Measurements from ENCODE around the gene MAP4K3. TPM values are rescaled to one million over a fixed set of nuclear protein-coding genes. Genes with fewer than 3 reads are reported as not detected.

The MAP4K3 gene
- total RNA-seq, 2 experiments from 2014 or later: 10.9 to 13.1 TPM

- Mint-ChIP-seq H3K27me3 (no peaks in the 10 kb centered on the region), H3K27ac (no peak overlapping the region), H3K4me1 (peaks cover 37% of the 10 kb centered on the region), H3K36me3 (peaks cover 1% of the 10 kb centered on the region), H3K9me3 (ENCODE audit: low read depth) (no peaks in the 10 kb centered on the region), H3K4me3 (peak overlapping the region; percentile 80)
- ATAC-seq (no peak), DNase-seq (no peak)
- CTCF ChIA-PET: interaction anchor here (1.0 kb wide), 1 partner anchor 55 kb away, joined by 3 read pairs; no protein-coding TSS in a partner anchor
Measured at GRCh38 chr2:39435234-39435633, 1.9 kb downstream of the MAP4K3 start.

- no peaks in the 10 kb centered on the region for H3K9me3 Mint-ChIP-seq (ENCODE audit: low read depth)
- no peak overlapping the region for H3K4me3 Mint-ChIP-seq
- CTCF ChIA-PET: interaction anchor here (1.0 kb wide), 1 partner anchor 55 kb away, joined by 3 read pairs; no protein-coding TSS in a partner anchor
- no peak overlapping the region for H3K27ac Mint-ChIP-seq
- H3K27me3 Mint-ChIP-seq: no peaks in the 10 kb centered on the region
- ATAC-seq: no peak
- H3K4me1 Mint-ChIP-seq: peaks cover 30% of the 10 kb centered on the region
- DNase-seq: no peak
- H3K36me3 Mint-ChIP-seq: no peaks in the 10 kb centered on the region
Measured at GRCh38 chr2:39434233-39434897, 2.7 kb downstream of the MAP4K3 start.

GRCh38 chr2:39433586-39434195 lies 3.4 kb downstream of the MAP4K3 start:
- no peaks in the 10 kb centered on the region for H3K9me3 Mint-ChIP-seq (ENCODE audit: low read depth)
- H3K4me1 Mint-ChIP-seq: peaks cover 25% of the 10 kb centered on the region
- no peak overlapping the region for H3K4me3 Mint-ChIP-seq
- no peaks in the 10 kb centered on the region for H3K27me3 Mint-ChIP-seq
- no peak overlapping the region for H3K27ac Mint-ChIP-seq
- DNase-seq (no peak), ATAC-seq (no peak)
- CTCF ChIA-PET: no interaction called here
- H3K36me3 Mint-ChIP-seq: no peaks in the 10 kb centered on the region

GRCh38 chr2:39432701-39433100 lies 4.4 kb downstream of the MAP4K3 start:
- no peaks in the 10 kb centered on the region for H3K9me3 Mint-ChIP-seq (ENCODE audit: low read depth)
- DNase-seq (no peak), ATAC-seq (no peak)
- no peaks in the 10 kb centered on the region for H3K36me3 Mint-ChIP-seq
- H3K27me3 Mint-ChIP-seq: no peaks in the 10 kb centered on the region
- H3K4me3 Mint-ChIP-seq: no peak overlapping the region
- CTCF ChIA-PET: no interaction called here
- H3K27ac Mint-ChIP-seq: no peak overlapping the region
- peaks cover 18% of the 10 kb centered on the region for H3K4me1 Mint-ChIP-seq

- no peak overlapping the region for H3K27ac Mint-ChIP-seq
- no peaks in the 10 kb centered on the region for H3K9me3 Mint-ChIP-seq (ENCODE audit: low read depth)
- H3K4me1 Mint-ChIP-seq: peaks cover 21% of the 10 kb centered on the region
- DNase-seq: no peak
- no peak for ATAC-seq
- no peaks in the 10 kb centered on the region for H3K36me3 Mint-ChIP-seq
- no peak overlapping the region for H3K4me3 Mint-ChIP-seq
- H3K27me3 Mint-ChIP-seq: no peaks in the 10 kb centered on the region
- CTCF ChIA-PET: no interaction called here
Measured at GRCh38 chr2:39431592-39432316, 5.3 kb downstream of the MAP4K3 start.

GRCh38 chr2:39429746-39430145 lies 7.3 kb downstream of the MAP4K3 start:
- Mint-ChIP-seq H3K27ac (no peak overlapping the region), H3K9me3 (ENCODE audit: low read depth) (no peaks in the 10 kb centered on the region), H3K4me1 (peaks cover 11% of the 10 kb centered on the region), H3K4me3 (no peak overlapping the region), H3K36me3 (peaks cover 2% of the 10 kb centered on the region), H3K27me3 (no peaks in the 10 kb centered on the region)
- CTCF ChIA-PET: no interaction called here
- ATAC-seq (no peak), DNase-seq (no peak)

GRCh38 chr2:39424951-39425350 lies 12.1 kb downstream of the MAP4K3 start:
- DNase-seq (no peak), ATAC-seq (no peak)
- no peak overlapping the region for H3K27ac Mint-ChIP-seq
- H3K27me3 Mint-ChIP-seq: no peaks in the 10 kb centered on the region
- H3K36me3 Mint-ChIP-seq: peaks cover 8% of the 10 kb centered on the region
- no peak overlapping the region for H3K4me3 Mint-ChIP-seq
- peaks cover 12% of the 10 kb centered on the region for H3K4me1 Mint-ChIP-seq
- H3K9me3 Mint-ChIP-seq (ENCODE audit: low read depth): peaks cover 2% of the 10 kb centered on the region
- CTCF ChIA-PET: no interaction called here

- no peak overlapping the region for H3K27ac Mint-ChIP-seq
- peaks cover 12% of the 10 kb centered on the region for H3K4me1 Mint-ChIP-seq
- CTCF ChIA-PET: no interaction called here
- no peak for ATAC-seq
- no peaks in the 10 kb centered on the region for H3K27me3 Mint-ChIP-seq
- no peak overlapping the region for H3K4me3 Mint-ChIP-seq
- peaks cover 2% of the 10 kb centered on the region for H3K9me3 Mint-ChIP-seq (ENCODE audit: low read depth)
- peaks cover 8% of the 10 kb centered on the region for H3K36me3 Mint-ChIP-seq
- DNase-seq: no peak
Measured at GRCh38 chr2:39422700-39423099, 14.4 kb downstream of the MAP4K3 start.

- Mint-ChIP-seq H3K9me3 (ENCODE audit: low read depth) (peaks cover 2% of the 10 kb centered on the region), H3K36me3 (peaks cover 8% of the 10 kb centered on the region), H3K4me1 (peaks cover 8% of the 10 kb centered on the region), H3K27me3 (no peaks in the 10 kb centered on the region), H3K27ac (no peak overlapping the region), H3K4me3 (no peak overlapping the region)
- DNase-seq (no peak), ATAC-seq (no peak)
- CTCF ChIA-PET: no interaction called here
Measured at GRCh38 chr2:39421354-39421753, 15.7 kb downstream of the MAP4K3 start.

GRCh38 chr2:39419282-39420223 lies 17.5 kb downstream of the MAP4K3 start:
- Mint-ChIP-seq H3K4me3 (no peak overlapping the region), H3K9me3 (ENCODE audit: low read depth) (peaks cover 2% of the 10 kb centered on the region), H3K4me1 (peaks cover 5% of the 10 kb centered on the region), H3K27me3 (no peaks in the 10 kb centered on the region), H3K27ac (no peak overlapping the region), H3K36me3 (peaks cover 6% of the 10 kb centered on the region)
- ATAC-seq (no peak), DNase-seq (no peak)
- CTCF ChIA-PET: no interaction called here

GRCh38 chr2:39418491-39418890 lies 18.6 kb downstream of the MAP4K3 start:
- no peak overlapping the region for H3K27ac Mint-ChIP-seq
- ATAC-seq (no peak), DNase-seq (no peak)
- H3K36me3 Mint-ChIP-seq: peaks cover 5% of the 10 kb centered on the region
- CTCF ChIA-PET: no interaction called here
- H3K27me3 Mint-ChIP-seq: no peaks in the 10 kb centered on the region
- peaks cover 2% of the 10 kb centered on the region for H3K9me3 Mint-ChIP-seq (ENCODE audit: low read depth)
- H3K4me1 Mint-ChIP-seq: peaks cover 7% of the 10 kb centered on the region
- no peak overlapping the region for H3K4me3 Mint-ChIP-seq

- peaks cover 10% of the 10 kb centered on the region for H3K4me1 Mint-ChIP-seq
- CTCF ChIA-PET: no interaction called here
- H3K4me3 Mint-ChIP-seq: no peak overlapping the region
- peaks cover 3% of the 10 kb centered on the region for H3K36me3 Mint-ChIP-seq
- ATAC-seq (no peak), DNase-seq (no peak)
- H3K27me3 Mint-ChIP-seq: no peaks in the 10 kb centered on the region
- H3K27ac Mint-ChIP-seq: no peak overlapping the region
- H3K9me3 Mint-ChIP-seq (ENCODE audit: low read depth): no peaks in the 10 kb centered on the region
Measured at GRCh38 chr2:39416140-39416539, 20.9 kb downstream of the MAP4K3 start.

GRCh38 chr2:39413063-39413737 lies 23.9 kb downstream of the MAP4K3 start:
- no peaks in the 10 kb centered on the region for H3K9me3 Mint-ChIP-seq (ENCODE audit: low read depth)
- no peak for DNase-seq
- H3K27me3 Mint-ChIP-seq: no peaks in the 10 kb centered on the region
- peaks cover 21% of the 10 kb centered on the region for H3K4me1 Mint-ChIP-seq
- no peak overlapping the region for H3K4me3 Mint-ChIP-seq
- no peak for ATAC-seq
- H3K36me3 Mint-ChIP-seq: no peaks in the 10 kb centered on the region
- H3K27ac Mint-ChIP-seq: no peak overlapping the region
- CTCF ChIA-PET: no interaction called here
